ELF-1 (cell line): Measurements from ENCODE around the gene CDCA8.
"Not testable (repeated sequence)": the region's sequence is repeated elsewhere in the genome, so short reads cannot be mapped to it uniquely, and the experiment has no call there.

Source experiments
- DNase-seq: peaks from one replicate; pipeline ENCODE4 v3.0.0-alpha.2; 2016; ENCODE audit warnings: low read depth, low spot score

Gene CDCA8

GRCh38 chr1:37672136-37672870 is 20.0 kb upstream of the CDCA8 start:
- no peak for DNase-seq

GRCh38 chr1:37673920-37674319 is 18.4 kb upstream of the CDCA8 start:
- DNase-seq: peak; percentile 56

- DNase-seq: no peak
Measured at GRCh38 chr1:37676281-37677142, 15.8 kb upstream of the CDCA8 start.

- no peak for DNase-seq
Measured at GRCh38 chr1:37677143-37677439, 15.2 kb upstream of the CDCA8 start.

- DNase-seq: no peak
Measured at GRCh38 chr1:37677808-37678207, 14.5 kb upstream of the CDCA8 start.

GRCh38 chr1:37680933-37681332 is 11.4 kb upstream of the CDCA8 start:
- no peak for DNase-seq

GRCh38 chr1:37682334-37682987 is 9.9 kb upstream of the CDCA8 start:
- peak; percentile 61 for DNase-seq

- not testable (repeated sequence) for DNase-seq
Measured at GRCh38 chr1:37684182-37684581, 8.1 kb upstream of the CDCA8 start.

GRCh38 chr1:37685722-37686121 is 6.6 kb upstream of the CDCA8 start:
- DNase-seq: no peak

GRCh38 chr1:37687764-37688163 is 4.6 kb upstream of the CDCA8 start:
- DNase-seq: not testable (repeated sequence)

- no peak for DNase-seq
Measured at GRCh38 chr1:37688926-37689325, 3.4 kb upstream of the CDCA8 start.

GRCh38 chr1:37691497-37692077 is 729 bp upstream of the CDCA8 start:
- DNase-seq: peak; percentile 52

- no peak for DNase-seq
Measured at GRCh38 chr1:37692834-37693175, 489 bp downstream of the CDCA8 start.

- no peak for DNase-seq
Measured at GRCh38 chr1:37697090-37697489, 4.8 kb downstream of the CDCA8 start.

- no peak for DNase-seq
Measured at GRCh38 chr1:37697737-37698136, 5.4 kb downstream of the CDCA8 start.

- DNase-seq: no peak
Measured at GRCh38 chr1:37699147-37699546, 6.8 kb downstream of the CDCA8 start.

GRCh38 chr1:37701051-37701450 is 8.7 kb downstream of the CDCA8 start:
- no peak for DNase-seq

- DNase-seq: no peak
Measured at GRCh38 chr1:37703061-37703460, 10.7 kb downstream of the CDCA8 start.

- DNase-seq: no peak
Measured at GRCh38 chr1:37704966-37705365, 12.7 kb downstream of the CDCA8 start.

GRCh38 chr1:37705399-37705798 is 13.1 kb downstream of the CDCA8 start:
- no peak for DNase-seq

GRCh38 chr1:37708471-37708870 is 16.2 kb downstream of the CDCA8 start:
- no peak for DNase-seq

- no peak for DNase-seq
Measured at GRCh38 chr1:37714226-37714625, 21.9 kb downstream of the CDCA8 start.
